ENCODE results near the gene APOL1.

- TF ChIP-seq POLR2AphosphoS5 (IDR thresholded peaks at IDR 0.05; ENCODE audit: low read depth, low read length) (no peak), CTCF (IDR thresholded peaks at IDR 0.05) (no peak), TCF7L2 (IDR thresholded peaks at IDR 0.05; ENCODE audit: low read depth, low read length) (no peak), REST (IDR thresholded peaks at IDR 0.05; ENCODE audit: insufficient read depth in 1 of 2, low read depth in 2 of 2, low read length in 1 of 2) (no peak), SIN3A (IDR thresholded peaks at IDR 0.05; ENCODE audit: borderline replicate concordance, insufficient read depth, low read depth, low read length) (no peak)
These were observed 16.3 kb upstream of the APOL1 start for GRCh38 chr22:36236388-36237319.

Data from Panc1 (cell line).